Neural cell (in vitro differentiated cells): ENCODE results near the gene GPC3. TPM values are rescaled to one million over a fixed set of nuclear protein-coding genes. Genes with fewer than 3 reads are reported as not detected.

Source experiments
- H2AFZ ChIP-seq: fragments of 200-600, 300-800 bp; sonication (generic), shearing (Covaris generic); 2 replicates; pipeline ENCODE4 v1.6.0; 2014; ENCODE audit warnings: low read depth, mild to moderate bottlenecking, antibody characterized with exemption, low read length, moderate library complexity
- H3F3A ChIP-seq: fragments of 200-600 bp; shearing (Covaris generic); 2 replicates; pipeline ENCODE4 v1.6.1; 2016; ENCODE audit warnings: mild to moderate bottlenecking, moderate library complexity, mixed read lengths, antibody characterized with exemption, low read length; ENCODE audit not compliant: insufficient read depth, poor library complexity, severe bottlenecking
- H3K27ac ChIP-seq: fragments of 200-600, 300-800 bp; sonication (generic), shearing (Covaris generic); 2 replicates; pipeline ENCODE4 v1.5.1; 2014; ENCODE audit warnings: mild to moderate bottlenecking, low read length, moderate library complexity
- H3K27me3 ChIP-seq: fragments of 300-800, 200-600 bp; sonication (generic), shearing (Covaris generic); 2 replicates; pipeline ENCODE4 v1.6.0; 2014; ENCODE audit warnings: mild to moderate bottlenecking, low read depth, low read length, moderate library complexity; ENCODE audit not compliant: insufficient read depth
- H3K36me3 ChIP-seq: fragments of 300-800, 200-600 bp; sonication (generic), shearing (Covaris generic); 2 replicates; pipeline ENCODE4 v1.5.1; 2014; ENCODE audit warnings: mild to moderate bottlenecking, antibody characterized with exemption, low read length, moderate library complexity; ENCODE audit not compliant: insufficient read depth
- H3K4me2 ChIP-seq: fragments of 300-800, 200-600 bp; sonication (generic), shearing (Covaris generic); 2 replicates; pipeline ENCODE4 v1.6.0; 2014; ENCODE audit warnings: mild to moderate bottlenecking, low read length
- H3K4me3 ChIP-seq: fragments of 300-800, 200-600 bp; sonication (generic), shearing (Covaris generic); 2 replicates; pipeline ENCODE4 v1.5.1; 2014; ENCODE audit warnings: mild to moderate bottlenecking, low read length, moderate library complexity
- H3K79me2 ChIP-seq: fragments of 200-600 bp; shearing (Covaris generic); replicated peaks from 2 replicates; pipeline ENCODE4 v1.6.0; 2014; ENCODE audit warnings: mild to moderate bottlenecking, low read length, moderate library complexity; ENCODE audit not compliant: insufficient read depth
- H3K9ac ChIP-seq: fragments of 300-800, 200-600 bp; sonication (generic), shearing (Covaris generic); 2 replicates; pipeline ENCODE4 v1.6.1; 2016; ENCODE audit warnings: mild to moderate bottlenecking, low read length, mixed read lengths
- H3K9me2 ChIP-seq: fragments of 200-600 bp; shearing (Covaris generic); 2 replicates; pipeline ENCODE4 v1.6.1; 2016; ENCODE audit warnings: mild to moderate bottlenecking, low read length, mixed read lengths; ENCODE audit not compliant: insufficient read depth
- H3K9me3 ChIP-seq: fragments of 200-600, 300-800 bp; sonication (generic), shearing (Covaris generic); 2 replicates; pipeline ENCODE4 v1.6.1; 2016; ENCODE audit warnings: mild to moderate bottlenecking, mixed run types, low read length, moderate library complexity, mixed read lengths
- H4K20me1 ChIP-seq: fragments of 200-600 bp; shearing (Covaris generic); 2 replicates; pipeline ENCODE4 v1.6.1; 2016; ENCODE audit warnings: mild to moderate bottlenecking, mixed run types; ENCODE audit not compliant: insufficient read depth
- CTCF ChIP-seq: fragments of 450-650 bp; IDR thresholded peaks from 2 replicates; pipeline ENCODE4 v1.5.1; 2014; ENCODE audit warnings: antibody characterized with exemption, mild to moderate bottlenecking, moderate library complexity; ENCODE audit not compliant: poor library complexity, severe bottlenecking
- EP300 ChIP-seq: fragments of 450-650 bp; conservative IDR thresholded peaks from 2 replicates; pipeline ENCODE4 v1.6.1; 2014; ENCODE audit warnings: antibody characterized with exemption, mild to moderate bottlenecking, moderate library complexity; ENCODE audit not compliant: poor library complexity, severe bottlenecking
- EZH2 ChIP-seq: fragments of 200-600, 300-800 bp; shearing (Covaris generic), sonication (generic); IDR thresholded peaks from 2 replicates; pipeline ENCODE4 v1.6.1; 2014; ENCODE audit warnings: antibody characterized with exemption, low read length, borderline replicate concordance, mild to moderate bottlenecking; ENCODE audit not compliant: insufficient read depth, poor library complexity, severe bottlenecking
- MXI1 ChIP-seq: fragments of 450-650 bp; conservative IDR thresholded peaks from 2 replicates; pipeline ENCODE4 v1.6.1; 2014; ENCODE audit warnings: antibody characterized with exemption, mild to moderate bottlenecking; ENCODE audit not compliant: poor library complexity, severe bottlenecking
- POLR2AphosphoS5 ChIP-seq: IDR thresholded peaks from 2 replicates; pipeline ENCODE4 v1.6.1; 2012
- RAD21 ChIP-seq: fragments of 450-650 bp; conservative IDR thresholded peaks from 2 replicates; pipeline ENCODE4 v1.6.1; 2014; ENCODE audit warnings: antibody characterized with exemption, mild to moderate bottlenecking, moderate library complexity
- REST ChIP-seq: IDR thresholded peaks from 2 replicates; pipeline ENCODE4 v1.6.1; 2012; ENCODE audit warnings: borderline replicate concordance
- SMC3 ChIP-seq: fragments of 450-650 bp; conservative IDR thresholded peaks from 2 replicates; pipeline ENCODE4 v1.6.1; 2014; ENCODE audit warnings: antibody characterized with exemption, mild to moderate bottlenecking, moderate library complexity; ENCODE audit not compliant: poor library complexity
- TAF1 ChIP-seq: IDR thresholded peaks from 2 replicates; pipeline ENCODE4 v1.6.1; 2012; ENCODE audit warnings: low read depth
- polyA plus RNA-seq: library from polyadenylated mRNA; depleted of rRNA; stranded (reverse); fragments of >200 nt; gene quantifications from 2 replicates; pipeline ENCODE4 v1.2.3, GENCODE V29; 2014

The GPC3 gene
- polyA plus RNA-seq, 1 donor from 2014 or later, result 2.1 TPM

DNA sequence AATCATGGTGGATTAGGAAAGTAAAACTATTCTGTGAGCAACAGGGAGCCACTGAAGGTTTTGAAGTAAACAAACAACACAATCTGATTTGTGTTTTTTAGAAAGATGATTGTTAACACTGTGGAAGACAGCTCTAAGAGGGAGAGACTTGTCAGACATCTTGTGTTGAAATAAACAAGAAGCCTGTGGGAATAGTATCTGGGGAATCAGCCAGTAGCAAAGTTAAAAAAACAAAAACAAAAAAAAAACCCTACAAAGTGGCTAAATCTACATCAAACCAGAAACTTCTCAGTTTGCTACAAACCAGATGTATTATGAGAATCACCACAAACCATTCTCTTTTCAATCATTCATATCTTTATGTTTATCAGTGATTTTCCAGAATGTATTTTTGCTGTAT is 444.4 kb downstream of the GPC3 start:
- no peaks in the 10 kb centered on the region for H4K20me1 ChIP-seq
- H3K79me2 ChIP-seq, result no peaks in the 10 kb centered on the region
- H3K9me2 ChIP-seq, result no peaks in the 10 kb centered on the region
- no peak overlapping the region for H3K4me3 ChIP-seq
- H3K36me3 ChIP-seq, result no peaks in the 10 kb centered on the region
- no peaks in the 10 kb centered on the region for H3K9me3 ChIP-seq
- no peak overlapping the region for H3K27ac ChIP-seq
- H3K9ac ChIP-seq, result no peak overlapping the region
- H3K4me2 ChIP-seq, result no peak overlapping the region
- TF ChIP-seq POLR2AphosphoS5 (no peak), REST (no peak), MXI1 (no peak), EP300 (no peak), RAD21 (no peak), SMC3 (no peak), CTCF (no peak), TAF1 (no peak), EZH2 (no peak)
- H3K27me3 ChIP-seq, result no peaks in the 10 kb centered on the region
- H2AFZ ChIP-seq, result no peak overlapping the region
- no peaks in the 10 kb centered on the region for H3F3A ChIP-seq

GRCh38 chrX:133538148-133538547 is 447.2 kb downstream of the GPC3 start:
- no peak for TF ChIP-seq POLR2AphosphoS5
- TF ChIP-seq EZH2, result no peak
- no peak for TF ChIP-seq SMC3
- no peak for TF ChIP-seq EP300
- TF ChIP-seq RAD21, result no peak

GRCh38 chrX:133537142-133537541 is 448.3 kb downstream of the GPC3 start:
- Histone ChIP-seq H3K27me3 (no peaks in the 10 kb centered on the region), H3K9me3 (no peaks in the 10 kb centered on the region), H3F3A (no peaks in the 10 kb centered on the region), H3K9me2 (no peaks in the 10 kb centered on the region), H3K4me2 (no peak overlapping the region), H3K4me3 (no peak overlapping the region), H3K79me2 (no peaks in the 10 kb centered on the region), H3K27ac (no peak overlapping the region), H3K36me3 (no peaks in the 10 kb centered on the region), H2AFZ (no peak overlapping the region), H4K20me1 (no peaks in the 10 kb centered on the region), H3K9ac (no peak overlapping the region)
- TF ChIP-seq RAD21 (no peak), POLR2AphosphoS5 (no peak), REST (no peak), EP300 (no peak), MXI1 (no peak), EZH2 (no peak), SMC3 (no peak), CTCF (no peak), TAF1 (no peak)

More at GRCh38 chrX:133538148-133538547, 447.2 kb downstream of the GPC3 start:
- H3K27ac ChIP-seq, result no peak overlapping the region
- H3K9me3 ChIP-seq, result no peaks in the 10 kb centered on the region
- H2AFZ ChIP-seq, result no peak overlapping the region
- H3K4me3 ChIP-seq, result no peak overlapping the region
- H3K36me3 ChIP-seq, result no peaks in the 10 kb centered on the region
- H3F3A ChIP-seq, result no peaks in the 10 kb centered on the region
- no peaks in the 10 kb centered on the region for H4K20me1 ChIP-seq
- H3K79me2 ChIP-seq, result no peaks in the 10 kb centered on the region
- no peak overlapping the region for H3K4me2 ChIP-seq
- H3K9ac ChIP-seq, result no peak overlapping the region
- no peaks in the 10 kb centered on the region for H3K27me3 ChIP-seq
- no peaks in the 10 kb centered on the region for H3K9me2 ChIP-seq
